ENCODE measurements around the gene PAQR5.

Gene PAQR5

GRCh38 chr15:69303337-69304181, 4.8 kb downstream of the PAQR5 start:
- no peaks in the 10 kb centered on the region for H3K27me3 ChIP-seq (ENCODE audit: insufficient read depth, low read length)
- H3K9ac ChIP-seq (ENCODE audit: low read length): no peak overlapping the region
- no peaks in the 10 kb centered on the region for H3K9me2 ChIP-seq (ENCODE audit: low read depth, low read length)
- H3K4me3 ChIP-seq (ENCODE audit: low read depth, low read length, poor library complexity, severe bottlenecking): no peak overlapping the region
- H3K79me2 ChIP-seq (ENCODE audit: insufficient read depth, low read length): no peaks in the 10 kb centered on the region
- no peak overlapping the region for H3K4me2 ChIP-seq (ENCODE audit: low read length)
- H2AFZ ChIP-seq (ENCODE audit: low read length): no peak overlapping the region
- no peaks in the 10 kb centered on the region for H3K9me3 ChIP-seq (ENCODE audit: low read length)
- H3F3A ChIP-seq (ENCODE audit: insufficient read depth, low read length): no peaks in the 10 kb centered on the region
- H3K27ac ChIP-seq (ENCODE audit: low read depth, low read length, poor library complexity, severe bottlenecking): no peak overlapping the region
- no peaks in the 10 kb centered on the region for H4K20me1 ChIP-seq (ENCODE audit: insufficient read depth, low read length)
- peaks cover 3% of the 10 kb centered on the region for H3K4me1 ChIP-seq (ENCODE audit: insufficient read depth, low read length, severe bottlenecking)
- H3K36me3 ChIP-seq (ENCODE audit: insufficient read depth, low read length): no peaks in the 10 kb centered on the region
- peak; percentile 38 for TF ChIP-seq CTCF (IDR thresholded peaks at IDR 0.05; ENCODE audit: low read length)
- TF ChIP-seq EZH2 (IDR thresholded peaks at IDR 0.05; ENCODE audit: borderline replicate concordance, low read length): no peak

- no peak overlapping the region for H2AFZ ChIP-seq (ENCODE audit: low read length)
- no peak overlapping the region for H3K9ac ChIP-seq (ENCODE audit: low read length)
- H3K4me3 ChIP-seq (ENCODE audit: low read depth, low read length, poor library complexity, severe bottlenecking): no peak overlapping the region
- no peaks in the 10 kb centered on the region for H4K20me1 ChIP-seq (ENCODE audit: insufficient read depth, low read length)
- no peak overlapping the region for H3K4me2 ChIP-seq (ENCODE audit: low read length)
- H3K4me1 ChIP-seq (ENCODE audit: insufficient read depth, low read length, severe bottlenecking): no peaks in the 10 kb centered on the region
- no peaks in the 10 kb centered on the region for H3K9me2 ChIP-seq (ENCODE audit: low read depth, low read length)
- H3K36me3 ChIP-seq (ENCODE audit: insufficient read depth, low read length): no peaks in the 10 kb centered on the region
- no peaks in the 10 kb centered on the region for H3K9me3 ChIP-seq (ENCODE audit: low read length)
- H3K27me3 ChIP-seq (ENCODE audit: insufficient read depth, low read length): no peaks in the 10 kb centered on the region
- no peaks in the 10 kb centered on the region for H3K79me2 ChIP-seq (ENCODE audit: insufficient read depth, low read length)
- H3K27ac ChIP-seq (ENCODE audit: low read depth, low read length, poor library complexity, severe bottlenecking): no peak overlapping the region
- no peak for TF ChIP-seq EZH2 (IDR thresholded peaks at IDR 0.05; ENCODE audit: borderline replicate concordance, low read length)
- no peak for TF ChIP-seq CTCF (IDR thresholded peaks at IDR 0.05; ENCODE audit: low read length)
- H3F3A ChIP-seq (ENCODE audit: insufficient read depth, low read length): no peaks in the 10 kb centered on the region
Observed at GRCh38 chr15:69304182-69304545, 5.5 kb downstream of the PAQR5 start.

- H3F3A ChIP-seq (ENCODE audit: insufficient read depth, low read length): no peaks in the 10 kb centered on the region
- no peak overlapping the region for H3K27ac ChIP-seq (ENCODE audit: low read depth, low read length, poor library complexity, severe bottlenecking)
- no peaks in the 10 kb centered on the region for H4K20me1 ChIP-seq (ENCODE audit: insufficient read depth, low read length)
- no peak overlapping the region for H3K9ac ChIP-seq (ENCODE audit: low read length)
- H3K9me2 ChIP-seq (ENCODE audit: low read depth, low read length): no peaks in the 10 kb centered on the region
- H3K4me3 ChIP-seq (ENCODE audit: low read depth, low read length, poor library complexity, severe bottlenecking): no peak overlapping the region
- no peaks in the 10 kb centered on the region for H3K27me3 ChIP-seq (ENCODE audit: insufficient read depth, low read length)
- no peaks in the 10 kb centered on the region for H3K4me1 ChIP-seq (ENCODE audit: insufficient read depth, low read length, severe bottlenecking)
- no peaks in the 10 kb centered on the region for H3K9me3 ChIP-seq (ENCODE audit: low read length)
- H3K36me3 ChIP-seq (ENCODE audit: insufficient read depth, low read length): no peaks in the 10 kb centered on the region
- TF ChIP-seq EZH2 (IDR thresholded peaks at IDR 0.05; ENCODE audit: borderline replicate concordance, low read length): no peak
- TF ChIP-seq CTCF (IDR thresholded peaks at IDR 0.05; ENCODE audit: low read length): no peak
- H3K4me2 ChIP-seq (ENCODE audit: low read length): no peak overlapping the region
- no peak overlapping the region for H2AFZ ChIP-seq (ENCODE audit: low read length)
- no peaks in the 10 kb centered on the region for H3K79me2 ChIP-seq (ENCODE audit: insufficient read depth, low read length)
Observed at GRCh38 chr15:69305204-69305931, 6.7 kb downstream of the PAQR5 start.

Data from OCI-LY1 (cell line).